Fibroblast of skin of back (primary cell): Measurements from ENCODE around the gene TIMM17B. TPM values are rescaled to one million over a fixed set of nuclear protein-coding genes. Genes with fewer than 3 reads are reported as not detected.

Experiments used
- DNase-seq: peaks from one replicate; pipeline ENCODE4 v3.0.0-alpha.2; 2013
- polyA plus RNA-seq, 2 experiments: library from polyadenylated mRNA; unstranded; fragments of 120-200 nt; gene quantifications; one replicate each; pipeline ENCODE4 v1.2.1, GENCODE V29; 2013; ENCODE audit not compliant: insufficient read length in 2 of 2

The TIMM17B gene
- 38.7 TPM for polyA plus RNA-seq (2013, experiment 1 of 2; ENCODE audit: insufficient read length)
- 28.2 TPM for polyA plus RNA-seq (2013, experiment 2 of 2; ENCODE audit: insufficient read length)

DNA sequence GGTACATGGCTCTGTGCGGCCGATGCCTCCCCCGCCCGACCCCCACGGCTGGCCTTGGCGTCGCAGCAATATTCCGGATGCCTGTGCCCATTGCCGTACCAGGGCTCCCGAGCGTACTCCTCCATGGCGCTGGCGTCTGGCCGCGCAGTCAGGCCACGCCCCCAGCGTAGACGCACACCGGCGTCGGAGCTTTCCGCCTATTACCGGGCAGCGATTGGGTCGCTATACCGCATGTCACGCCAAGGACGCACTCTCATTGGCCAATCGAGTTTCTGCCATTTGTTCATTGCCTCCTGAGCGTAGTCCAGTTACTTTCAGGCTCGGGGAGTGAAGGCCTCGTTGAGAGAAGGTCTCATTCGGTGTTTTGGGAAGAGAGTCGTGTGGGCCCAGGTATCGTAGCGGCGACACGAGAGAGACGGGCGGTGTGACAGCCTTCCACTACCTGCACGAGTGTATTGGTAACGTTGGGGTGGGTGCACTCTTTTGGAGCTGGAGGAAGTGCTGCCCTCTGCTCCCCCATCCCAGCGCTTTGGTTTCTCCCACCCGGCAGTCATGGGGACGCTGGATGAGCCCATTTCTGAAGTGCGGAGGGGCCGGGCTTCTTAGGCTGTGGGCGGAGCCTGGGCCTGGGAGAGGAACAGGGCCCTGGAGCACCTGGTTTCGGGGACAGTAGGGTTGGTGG lies at the start of gene TIMM17B, which contains the start of gene PQBP1:
TSS of gene TIMM17B (minus strand) at position 144 of the 682 bp plus-strand sequence. CDS start at position 125, 19 bp downstream.
TSS of gene PQBP1 (plus strand) at position 306 of the 682 bp plus-strand sequence. CDS start 580 bp downstream, outside the sequence.
- peak; percentile 97 for DNase-seq

GRCh38 chrX:48945517-48946348 lies 48.2 kb upstream of the TIMM17B start:
- peak; percentile 29 for DNase-seq

DNA sequence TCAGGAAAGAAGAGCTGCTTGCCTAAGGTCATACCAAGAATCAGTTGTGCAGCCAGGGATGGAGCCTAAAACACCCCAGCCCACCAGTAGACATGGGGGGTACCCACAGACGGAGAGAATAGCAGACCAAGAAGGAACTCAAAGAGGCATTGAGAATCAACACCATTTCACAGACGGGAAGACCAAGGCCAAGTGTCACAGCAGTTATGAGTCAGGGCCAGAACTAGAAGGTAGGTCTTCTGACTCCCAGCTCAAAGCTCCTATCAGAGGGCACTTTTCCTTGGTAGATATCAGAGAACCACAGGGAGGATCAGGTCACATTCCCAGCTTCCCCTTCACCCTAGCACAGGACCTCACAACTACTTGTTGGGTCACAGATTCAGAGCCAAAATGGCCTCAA lies 45.3 kb upstream of the TIMM17B start:
- DNase-seq: no peak

DNA sequence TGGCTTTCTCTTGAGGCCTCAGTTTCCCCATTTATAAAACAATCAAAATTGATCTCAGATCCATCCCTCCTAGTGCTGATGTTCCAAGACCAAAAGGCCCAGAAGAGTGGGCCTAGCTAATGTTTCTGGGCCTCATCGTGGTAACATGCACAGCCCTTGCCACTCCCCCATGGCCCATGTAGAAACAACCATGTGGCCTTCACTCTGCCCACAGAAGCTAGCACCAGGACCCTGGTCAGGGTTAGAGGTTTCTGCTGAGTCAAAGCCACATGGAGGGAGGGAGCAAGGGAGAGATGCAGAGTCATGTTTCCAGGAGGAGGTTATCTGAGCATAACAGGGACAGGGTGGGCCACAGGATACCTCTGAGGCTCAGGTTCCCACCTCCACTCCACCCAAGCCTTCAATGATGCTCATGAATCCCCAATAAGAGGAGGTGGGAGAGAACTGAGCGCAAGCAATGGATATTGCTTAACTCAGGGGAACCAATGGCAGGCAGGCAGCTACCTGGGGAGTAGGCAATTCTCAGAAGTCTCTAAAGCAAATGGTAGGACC lies 42.9 kb upstream of the TIMM17B start:
- no peak for DNase-seq

GRCh38 chrX:48939524-48940228 lies 42.1 kb upstream of the TIMM17B start:
- DNase-seq: no peak

DNA sequence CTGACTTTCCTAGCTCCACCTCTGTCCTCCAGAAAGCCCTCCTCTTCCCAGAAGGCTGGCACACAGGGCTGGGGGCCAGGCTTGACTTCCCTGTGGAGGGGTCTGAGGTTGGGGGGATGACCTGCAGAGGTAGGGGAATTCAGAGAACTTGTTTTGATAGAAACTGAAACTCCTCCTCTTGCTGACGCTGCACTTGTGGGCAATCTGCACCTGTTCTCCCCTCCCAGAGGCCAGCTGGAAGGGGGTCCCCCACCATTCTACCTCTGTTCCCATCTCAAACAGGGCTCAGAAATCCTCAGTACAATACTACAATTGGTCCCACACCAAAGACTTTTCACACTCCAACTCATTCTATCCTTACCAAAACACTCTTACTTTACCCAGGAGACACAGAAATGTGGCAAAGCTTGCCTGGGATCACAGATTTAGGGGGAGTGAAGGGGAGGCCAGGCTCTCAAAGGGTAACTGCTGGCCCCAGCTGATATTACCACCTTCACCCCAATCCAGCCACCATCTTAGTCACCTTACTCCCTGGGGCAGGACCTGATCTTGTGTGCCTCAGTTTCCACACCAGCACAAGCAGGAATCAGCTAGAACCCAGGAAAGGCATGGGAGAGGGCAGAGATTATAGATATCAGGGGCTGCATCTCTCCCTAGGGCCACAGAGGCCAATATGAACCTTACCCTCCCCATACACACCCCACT lies 41.3 kb upstream of the TIMM17B start:
- no peak for DNase-seq

GRCh38 chrX:48937054-48937907 lies 39.7 kb upstream of the TIMM17B start:
- DNase-seq: peak; percentile 44

DNA sequence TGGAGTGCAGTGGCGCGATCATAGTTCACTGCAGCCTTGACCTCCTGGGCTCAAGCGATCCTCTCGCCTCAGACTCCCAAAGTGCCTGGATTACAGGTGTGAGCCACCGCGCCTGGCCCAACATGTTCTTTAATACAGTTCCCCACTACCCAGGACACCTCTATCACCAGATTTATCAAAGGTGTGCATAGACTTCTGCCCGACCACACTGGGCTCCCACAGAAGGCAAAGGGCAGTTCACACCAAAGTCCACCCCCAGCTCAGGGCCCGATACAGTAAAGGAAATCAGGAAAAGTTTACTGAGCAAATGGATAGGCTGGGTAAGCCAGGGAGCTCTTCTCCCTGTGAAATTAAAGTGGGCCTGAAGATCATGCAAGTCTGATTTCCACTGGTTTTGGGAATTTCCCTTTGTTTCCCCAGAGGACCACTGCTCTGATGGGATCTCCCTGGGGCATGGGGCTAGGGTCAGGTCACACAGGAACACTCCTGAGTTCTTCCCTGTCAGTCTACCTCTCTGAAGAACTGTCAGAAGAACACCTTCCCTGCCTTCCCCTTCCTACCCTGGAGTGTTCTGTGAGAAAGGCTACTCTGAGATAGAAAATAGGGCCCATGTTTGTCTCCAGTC lies 39.0 kb upstream of the TIMM17B start:
- DNase-seq: no peak

- no peak for DNase-seq
These were observed 37.7 kb upstream of the TIMM17B start for GRCh38 chrX:48935301-48935670.

- DNase-seq: no peak
These were observed 37.2 kb upstream of the TIMM17B start for GRCh38 chrX:48934581-48935300.

DNA sequence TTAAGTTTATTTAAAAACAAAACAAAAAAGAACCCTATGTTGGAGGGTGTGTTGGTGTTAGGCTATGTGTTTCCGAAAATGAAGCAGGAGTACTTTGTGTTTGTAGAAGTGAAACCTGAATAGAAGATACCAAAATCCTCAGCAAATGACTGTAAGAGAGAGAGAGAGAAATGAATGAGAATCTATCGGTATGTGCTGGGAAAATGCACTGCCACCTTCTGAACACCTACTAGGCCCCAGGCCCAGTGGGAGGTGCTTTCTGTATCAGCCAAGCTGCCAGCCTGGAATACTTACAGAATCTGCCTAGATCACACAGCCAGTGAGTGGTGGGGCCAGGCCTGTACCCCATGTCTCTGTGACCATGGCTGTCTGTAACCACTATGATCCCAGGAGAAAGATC lies 36.2 kb upstream of the TIMM17B start:
- DNase-seq: no peak

- DNase-seq: no peak
These were observed 30.3 kb upstream of the TIMM17B start for GRCh38 chrX:48927736-48928382.

DNA sequence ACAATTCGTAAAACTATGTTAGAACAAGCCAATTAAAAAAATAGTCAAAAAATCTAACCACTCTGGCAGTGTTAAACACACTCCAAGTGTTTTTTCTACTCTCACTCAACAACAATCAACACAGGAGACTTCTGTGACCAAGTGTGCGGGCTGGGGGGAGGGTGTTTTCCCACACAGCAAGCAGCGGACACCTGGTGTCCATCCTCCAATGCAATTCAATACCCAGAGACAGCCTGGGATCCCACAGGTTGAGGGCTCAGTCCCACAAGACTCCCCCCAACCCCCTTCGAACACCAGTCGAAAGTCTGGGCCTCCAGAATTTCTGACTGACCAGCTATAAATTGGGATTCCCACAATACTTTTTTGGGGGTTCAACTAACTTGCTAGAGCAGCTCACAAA lies 29.6 kb upstream of the TIMM17B start:
- DNase-seq: no peak

GRCh38 chrX:48924270-48924669 lies 26.7 kb upstream of the TIMM17B start:
- DNase-seq: no peak

- DNase-seq: no peak
These were observed 26.2 kb upstream of the TIMM17B start for GRCh38 chrX:48923771-48924170.

DNA sequence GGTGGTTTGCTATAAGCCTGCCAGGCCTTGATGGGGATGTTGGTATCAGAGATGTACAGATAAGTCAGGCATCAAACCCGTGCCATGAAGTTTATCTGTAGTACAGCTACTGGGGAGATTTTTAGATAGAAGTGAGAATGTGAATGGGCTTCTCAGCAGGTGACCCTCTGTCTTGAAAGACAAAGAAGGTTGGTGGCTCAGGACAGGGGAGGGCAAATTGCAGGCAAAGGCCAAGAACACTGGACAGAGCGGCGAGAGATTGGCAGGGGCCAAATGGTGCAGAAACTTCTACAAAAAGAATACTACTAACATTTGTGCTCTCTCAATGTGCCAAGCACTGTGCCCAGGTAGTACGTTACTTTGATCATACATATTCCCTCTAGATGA lies 23.1 kb upstream of the TIMM17B start:
- DNase-seq: no peak

DNA sequence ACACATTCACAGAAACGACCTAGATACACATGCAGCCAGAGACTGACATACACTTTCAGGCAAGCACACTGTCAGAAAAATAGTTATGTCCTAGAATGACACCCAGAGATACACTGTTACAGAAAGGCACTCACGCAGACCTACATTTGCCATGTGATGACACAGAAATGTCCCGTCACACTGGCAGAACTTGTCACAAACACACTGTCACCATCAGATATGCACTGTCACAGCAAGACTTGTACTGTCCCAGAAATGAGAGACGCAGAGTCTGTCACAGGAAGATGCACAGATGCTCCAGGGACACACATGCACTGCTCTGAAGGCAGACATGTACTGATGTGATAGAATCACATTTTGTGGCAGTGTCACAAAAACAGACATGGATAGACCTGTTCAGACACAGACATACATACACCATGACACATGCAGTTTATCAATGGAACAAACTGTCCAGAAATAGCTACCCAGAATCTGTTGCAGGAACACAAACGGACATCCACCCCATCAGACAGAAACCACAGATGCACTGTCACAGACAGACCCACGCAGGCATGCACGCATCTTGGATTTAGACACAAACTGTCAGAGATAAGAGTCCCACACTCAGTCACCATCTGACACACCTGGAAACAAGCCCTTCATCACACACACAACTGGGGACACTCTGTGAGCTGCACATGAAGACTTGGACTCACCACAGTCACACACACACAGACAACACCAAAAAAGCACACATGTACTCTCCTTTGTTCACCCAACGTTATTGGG lies 22.6 kb upstream of the TIMM17B start:
- no peak for DNase-seq

GRCh38 chrX:48919360-48919841 lies 21.8 kb upstream of the TIMM17B start:
- DNase-seq: no peak
